ENCODE results near the gene RPS6KB1. TPM values are rescaled to one million over a fixed set of nuclear protein-coding genes. Genes with fewer than 3 reads are reported as not detected.
"Not testable (repeated sequence)": the region's sequence is repeated elsewhere in the genome, so short reads cannot be mapped to it uniquely, and the experiment has no call there.

Gene RPS6KB1
- polyA plus RNA-seq, 12 donors, result 32.1 to 49.4 (median 41.5) TPM; not detected in 1

- no peak for DNase-seq
Observed at GRCh38 chr17:59859444-59860025, 33.4 kb upstream of the RPS6KB1 start.

GRCh38 chr17:59863616-59864015 lies 29.3 kb upstream of the RPS6KB1 start:
- DNase-seq, result no peak

- DNase-seq, result no peak
Observed at GRCh38 chr17:59869941-59870218, 23.0 kb upstream of the RPS6KB1 start.

GRCh38 chr17:59870482-59870881 lies 22.4 kb upstream of the RPS6KB1 start:
- no peak for DNase-seq

- DNase-seq, result no peak
Observed at GRCh38 chr17:59872351-59872750, 20.6 kb upstream of the RPS6KB1 start.

DNA sequence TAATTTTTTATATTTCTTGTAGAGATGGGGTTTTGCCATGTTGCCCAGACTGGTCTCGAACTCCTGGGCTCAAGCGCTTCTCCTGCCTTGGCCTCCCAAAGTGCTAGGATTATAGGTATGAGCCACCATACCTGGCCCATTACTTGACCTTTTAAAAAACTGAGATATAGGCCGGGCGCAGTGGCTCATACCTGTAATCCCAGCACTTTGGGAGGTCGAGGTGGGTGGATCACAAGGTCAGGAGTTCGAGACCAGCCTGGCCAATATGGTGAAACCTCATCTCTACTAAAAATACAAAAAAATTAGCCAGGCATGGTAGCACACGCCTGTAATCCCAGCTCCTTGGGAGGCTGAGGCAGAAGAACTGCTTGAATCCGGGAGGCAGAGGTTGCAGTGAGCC lies 19.5 kb upstream of the RPS6KB1 start:
- DNase-seq, result not testable (repeated sequence)

DNA sequence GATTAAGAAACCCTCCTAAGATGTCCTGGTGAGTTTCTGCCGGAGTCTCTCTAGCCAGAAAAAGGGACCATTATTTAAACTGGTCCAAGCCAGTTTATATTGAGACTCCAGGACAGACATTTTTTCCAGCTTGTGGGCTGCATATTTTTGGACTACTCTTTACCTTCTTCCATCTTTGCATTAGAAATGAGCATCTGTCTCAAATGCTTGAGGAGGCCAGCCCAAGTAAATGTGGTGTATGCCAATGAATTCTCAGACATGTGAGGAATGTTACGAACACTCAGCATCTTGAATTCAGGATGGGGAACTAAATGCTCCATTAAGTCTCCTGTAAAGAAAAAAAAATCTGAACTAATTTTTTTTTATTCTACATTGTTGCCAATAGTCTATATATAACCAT lies 18.5 kb upstream of the RPS6KB1 start:
- no peak for DNase-seq

- DNase-seq, result no peak
Observed at GRCh38 chr17:59876107-59876506, 16.8 kb upstream of the RPS6KB1 start.

DNA sequence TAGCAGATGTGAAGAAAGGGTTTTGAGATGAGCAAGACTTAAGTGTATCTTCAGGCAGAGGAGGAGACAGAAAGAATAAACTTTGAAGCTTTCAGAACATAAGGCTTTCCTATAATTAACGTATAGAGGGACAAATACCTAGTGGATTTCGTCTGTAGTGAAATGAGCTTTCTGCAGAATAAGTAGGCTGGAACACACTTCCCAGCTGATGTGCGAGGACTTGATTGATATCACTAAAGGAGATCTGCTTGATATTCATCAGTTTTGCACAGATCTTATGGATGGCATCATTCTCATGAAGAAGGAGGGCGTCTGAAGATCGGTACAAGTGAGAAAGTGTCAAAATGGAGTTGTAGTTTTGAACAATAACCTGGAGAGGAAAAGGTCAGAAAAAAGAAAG lies 15.0 kb upstream of the RPS6KB1 start:
- DNase-seq, result no peak

DNA sequence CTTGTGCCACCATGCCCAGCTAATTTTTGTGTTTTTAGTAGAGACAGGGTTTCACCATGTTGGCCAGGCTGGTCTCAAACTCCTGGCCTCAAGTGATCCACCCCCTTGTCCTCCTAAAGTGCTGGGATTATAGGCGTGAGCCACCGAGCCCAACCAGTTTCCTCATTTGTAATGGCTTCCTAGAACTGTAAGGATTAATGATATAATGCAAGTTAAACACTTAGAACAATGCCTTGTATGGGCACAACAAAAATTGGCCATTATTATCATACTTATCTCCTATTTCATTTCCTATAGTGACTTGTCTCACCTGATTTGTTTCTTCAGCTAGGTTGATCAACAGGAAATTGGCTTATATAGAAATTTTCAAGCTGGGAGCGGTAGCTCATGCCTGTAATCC lies 14.3 kb upstream of the RPS6KB1 start:
- no peak for DNase-seq

- DNase-seq, result no peak
Observed at GRCh38 chr17:59884861-59885260, 8.1 kb upstream of the RPS6KB1 start.

DNA sequence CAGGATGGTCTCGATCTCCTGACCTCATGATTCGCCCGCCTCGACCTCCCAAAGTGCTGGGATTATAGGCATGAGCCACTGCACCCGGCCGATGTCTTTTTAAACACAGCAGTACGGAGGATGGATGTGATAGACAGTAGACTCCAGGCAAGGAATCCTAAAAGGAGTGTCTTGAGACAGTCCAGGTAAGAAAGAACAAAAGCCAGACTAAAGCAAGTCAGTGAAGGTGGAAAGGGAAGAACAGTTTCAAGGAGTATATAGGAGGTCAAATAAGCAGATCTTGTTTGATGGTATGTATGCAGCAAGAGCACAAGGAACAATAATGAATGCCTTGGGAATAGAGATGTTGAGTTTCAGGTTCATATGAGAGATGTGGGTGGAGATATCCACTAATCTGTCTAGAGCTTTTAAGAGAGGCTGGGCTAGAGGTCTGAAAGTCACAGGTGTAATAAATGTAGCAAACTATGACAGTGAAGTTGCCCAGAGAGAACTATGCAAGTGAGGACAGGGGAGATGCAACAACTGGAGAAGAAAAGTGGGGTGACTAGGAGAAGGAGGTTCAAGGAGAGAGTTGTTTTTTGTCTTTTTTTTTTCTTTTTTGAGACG lies 4.7 kb upstream of the RPS6KB1 start:
- DNase-seq, result no peak

DNA sequence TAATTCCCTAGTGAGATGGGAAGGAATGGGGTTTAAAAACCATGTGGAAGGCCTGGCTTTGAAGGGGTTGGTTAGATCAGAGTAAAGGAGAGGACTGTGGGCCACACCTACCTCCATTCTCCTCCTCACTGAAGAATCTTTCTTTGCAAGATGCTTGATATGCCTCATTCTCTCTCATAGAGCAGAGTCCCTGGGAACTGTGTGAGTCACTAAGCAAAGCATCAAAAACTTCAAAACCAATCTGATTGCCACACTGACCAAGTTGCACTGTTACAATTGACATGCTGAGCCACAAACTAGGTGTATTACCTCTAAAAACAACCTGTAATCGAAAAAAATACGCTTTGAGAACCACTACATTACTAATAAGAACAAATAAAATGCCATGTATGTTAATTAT lies 2.2 kb upstream of the RPS6KB1 start:
- DNase-seq, result no peak

GRCh38 chr17:59892251-59892923 lies 534 bp upstream of the RPS6KB1 start:
- DNase-seq, result no peak

DNA sequence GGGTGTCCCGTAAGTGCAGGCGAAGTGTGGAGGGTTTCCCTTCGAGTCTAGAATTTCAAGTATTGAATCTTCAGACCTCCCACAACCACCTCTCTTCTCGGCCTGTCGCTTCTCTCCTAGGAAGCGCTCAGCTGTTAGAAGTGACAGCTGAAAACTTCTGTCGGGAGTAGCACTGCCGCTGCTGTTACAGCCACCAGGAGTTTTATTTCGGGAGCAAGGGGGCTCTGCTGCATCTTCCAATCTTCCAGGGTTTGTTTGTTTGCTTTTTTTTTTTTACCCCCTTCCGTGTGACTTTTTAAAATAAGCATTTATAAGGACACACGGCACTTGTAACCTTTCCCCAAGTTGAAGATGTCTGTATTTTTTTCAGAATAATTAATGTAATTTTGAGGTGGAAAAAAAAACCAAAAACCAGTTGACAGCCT lies 767 bp downstream of the RPS6KB1 start:
- peak; percentile 26 for DNase-seq

- DNase-seq, result no peak
Observed at GRCh38 chr17:59897090-59897489, 4.2 kb downstream of the RPS6KB1 start.

GRCh38 chr17:59899099-59899498 lies 6.2 kb downstream of the RPS6KB1 start:
- no peak for DNase-seq

- no peak for DNase-seq
Observed at GRCh38 chr17:59901604-59902003, 8.7 kb downstream of the RPS6KB1 start.

DNA sequence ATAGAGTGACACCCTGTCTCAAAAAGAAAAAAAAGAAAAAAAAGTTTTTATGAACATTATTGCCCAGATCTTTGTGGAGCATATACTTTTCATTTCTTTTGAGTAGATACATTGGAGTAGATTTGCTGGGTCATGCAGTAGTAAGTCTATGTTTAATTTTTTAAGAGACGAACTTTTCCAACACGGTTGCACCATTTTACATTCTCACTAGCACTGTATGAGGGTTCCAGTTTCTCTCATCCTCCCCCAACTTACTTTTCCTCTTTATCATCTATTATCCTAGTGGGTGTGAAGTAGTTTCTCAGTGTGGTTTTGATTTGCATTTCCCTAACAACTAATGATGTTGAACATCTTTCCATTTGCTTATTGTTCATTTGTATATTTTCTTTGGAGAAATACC lies 10.5 kb downstream of the RPS6KB1 start:
- no peak for DNase-seq

- DNase-seq, result no peak
Observed at GRCh38 chr17:59907467-59907866, 14.5 kb downstream of the RPS6KB1 start.

DNA sequence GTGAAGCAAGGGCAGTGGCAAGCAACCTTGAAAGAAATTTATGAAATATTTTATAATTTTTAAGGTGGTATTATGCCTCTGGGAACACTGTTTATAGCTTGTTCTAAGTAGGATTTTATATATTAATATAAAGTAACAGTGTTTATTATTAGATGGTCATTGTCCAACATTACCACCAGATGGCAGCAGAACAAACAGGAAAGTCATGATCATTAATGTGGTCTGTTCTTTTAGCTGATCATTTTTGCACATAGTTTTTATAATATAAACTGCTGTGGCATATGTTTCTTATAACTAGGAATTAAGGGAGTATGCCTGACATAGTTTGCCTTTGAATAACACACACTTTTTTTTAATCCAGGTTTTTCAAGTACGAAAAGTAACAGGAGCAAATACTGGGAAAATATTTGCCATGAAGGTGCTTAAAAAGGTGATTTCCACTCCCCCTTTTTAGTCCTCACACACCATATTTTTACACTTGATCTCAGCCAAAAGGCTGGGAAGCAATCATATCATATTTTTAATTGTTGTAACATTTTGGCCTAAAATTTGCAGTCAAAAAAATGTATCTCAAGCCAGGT lies 21.4 kb downstream of the RPS6KB1 start:
- DNase-seq, result peak; percentile 30

DNA sequence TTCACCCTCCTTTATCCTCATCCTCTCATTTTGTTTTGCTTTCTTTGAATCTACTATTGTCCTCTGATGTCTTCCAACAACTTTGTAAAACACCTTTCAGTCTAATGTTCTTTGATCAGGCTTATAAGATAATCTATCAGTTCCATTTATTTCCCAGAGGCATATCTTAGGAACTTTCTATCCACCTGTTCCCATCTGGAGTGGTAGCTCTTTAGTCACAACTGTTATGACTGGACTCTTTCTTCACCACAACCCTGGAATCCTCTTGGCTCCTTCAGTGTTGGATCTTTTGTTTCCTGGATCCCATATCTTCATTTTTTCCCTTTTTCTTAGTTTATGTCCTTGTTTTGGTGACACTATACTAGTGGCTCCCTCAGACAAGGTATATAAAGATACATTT lies 23.5 kb downstream of the RPS6KB1 start:
- DNase-seq, result no peak

DNA sequence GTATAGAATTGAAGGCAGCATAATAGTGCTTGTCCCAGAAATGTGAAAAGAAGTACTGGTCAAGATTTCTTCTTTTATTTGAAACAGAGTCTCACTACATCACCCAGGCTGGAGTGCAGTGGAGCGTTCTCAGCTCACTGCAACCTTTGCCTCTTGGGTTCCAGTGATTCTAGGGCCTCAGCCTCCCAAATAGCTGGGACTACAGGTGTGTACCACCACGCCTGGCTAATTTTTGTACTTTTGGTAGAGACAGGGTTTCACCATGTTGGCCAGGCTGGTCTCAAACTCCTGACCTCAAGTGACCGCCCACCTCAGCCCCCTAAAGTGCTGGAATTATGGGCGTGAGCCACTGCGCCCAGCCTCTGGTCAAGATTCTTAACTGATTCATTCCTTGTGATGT lies 27.7 kb downstream of the RPS6KB1 start:
- not testable (repeated sequence) for DNase-seq
